B cell (primary cell): Measurements from ENCODE around the gene SIGLEC8.

Source experiments
- EZH2 ChIP-seq: IDR thresholded peaks from 2 replicates; pipeline ENCODE4 v1.6.1; 2012; ENCODE audit warnings: borderline replicate concordance, low read depth, mild to moderate bottlenecking, moderate library complexity, low read length; ENCODE audit not compliant: insufficient read depth, poor library complexity, severe bottlenecking
- TF ChIP-seq, protein P1 (sequence below): fragments of 200-600 bp; IDR thresholded peaks from one replicate; pipeline ENCODE4 v1.8.0; 2022; ENCODE audit warnings: antibody characterized with exemption, mild to moderate bottlenecking

DNA sequence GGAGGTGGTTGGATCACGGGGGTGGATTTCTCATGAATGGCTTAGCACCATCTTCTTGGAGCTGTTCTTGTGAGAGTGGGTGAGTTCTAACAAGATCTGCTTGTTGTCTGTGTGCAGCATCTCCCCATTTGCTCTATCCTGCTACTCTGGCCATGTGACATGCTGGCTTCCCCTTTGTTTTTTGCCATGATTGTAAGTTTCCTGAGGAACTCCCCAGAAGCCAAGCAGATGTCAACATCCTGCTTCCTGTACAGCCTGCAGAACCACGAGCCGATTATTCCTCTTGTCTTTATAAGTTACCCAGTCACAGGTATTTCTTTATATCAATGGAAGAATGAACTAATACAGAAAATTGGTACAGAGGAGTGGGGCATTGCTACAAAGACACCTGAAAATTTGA, 45.6 kb upstream of the SIGLEC8 start:
- TF ChIP-seq, protein P1, sequence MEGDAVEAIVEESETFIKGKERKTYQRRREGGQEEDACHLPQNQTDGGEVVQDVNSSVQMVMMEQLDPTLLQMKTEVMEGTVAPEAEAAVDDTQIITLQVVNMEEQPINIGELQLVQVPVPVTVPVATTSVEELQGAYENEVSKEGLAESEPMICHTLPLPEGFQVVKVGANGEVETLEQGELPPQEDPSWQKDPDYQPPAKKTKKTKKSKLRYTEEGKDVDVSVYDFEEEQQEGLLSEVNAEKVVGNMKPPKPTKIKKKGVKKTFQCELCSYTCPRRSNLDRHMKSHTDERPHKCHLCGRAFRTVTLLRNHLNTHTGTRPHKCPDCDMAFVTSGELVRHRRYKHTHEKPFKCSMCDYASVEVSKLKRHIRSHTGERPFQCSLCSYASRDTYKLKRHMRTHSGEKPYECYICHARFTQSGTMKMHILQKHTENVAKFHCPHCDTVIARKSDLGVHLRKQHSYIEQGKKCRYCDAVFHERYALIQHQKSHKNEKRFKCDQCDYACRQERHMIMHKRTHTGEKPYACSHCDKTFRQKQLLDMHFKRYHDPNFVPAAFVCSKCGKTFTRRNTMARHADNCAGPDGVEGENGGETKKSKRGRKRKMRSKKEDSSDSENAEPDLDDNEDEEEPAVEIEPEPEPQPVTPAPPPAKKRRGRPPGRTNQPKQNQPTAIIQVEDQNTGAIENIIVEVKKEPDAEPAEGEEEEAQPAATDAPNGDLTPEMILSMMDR, result no peak
- no peak for TF ChIP-seq EZH2
